PFSK-1 (cell line): ENCODE data around the gene CCDC70.

Source experiments
- FOXP2 ChIP-seq: optimal IDR thresholded peaks from 2 replicates; pipeline ENCODE3; 2011; ENCODE audit warnings: borderline replicate concordance, control low read depth, inconsistent platforms; ENCODE audit not compliant: insufficient read depth; ENCODE audit errors: extremely low read length, extremely low read depth
- POLR2AphosphoS5 ChIP-seq: IDR thresholded peaks from 2 replicates; pipeline ENCODE4 v1.6.1; 2012; ENCODE audit warnings: low read depth, mild to moderate bottlenecking, control low read depth, low read length, moderate library complexity
- REST ChIP-seq, 2 experiments: IDR thresholded peaks; 2 replicates each; pipeline versions ENCODE4 v1.6.1 to v1.8.0; 2011 to 2012; ENCODE audit warnings: low read depth in 2 of 2, low read length in 2 of 2, control low read depth in 1 of 2, inconsistent platforms in 1 of 2, mild to moderate bottlenecking in 1 of 2, moderate library complexity in 1 of 2; ENCODE audit not compliant: insufficient read depth in 1 of 2
- SIN3A ChIP-seq: IDR thresholded peaks from 2 replicates; pipeline ENCODE4 v1.6.1; 2012; ENCODE audit warnings: mild to moderate bottlenecking, low read length, moderate library complexity, borderline replicate concordance; ENCODE audit not compliant: insufficient read depth
- TAF1 ChIP-seq: IDR thresholded peaks from 2 replicates; pipeline ENCODE4 v1.6.1; 2012; ENCODE audit warnings: low read length, control low read depth, borderline replicate concordance; ENCODE audit not compliant: insufficient read depth

The CCDC70 gene

GRCh38 chr13:51873117-51873798 is 11.5 kb downstream of the CCDC70 start:
- TF ChIP-seq POLR2AphosphoS5 (no peak), SIN3A (no peak)

- TF ChIP-seq TAF1 (no peak), FOXP2 (no peak), POLR2AphosphoS5 (no peak), REST (IDR thresholded peaks at IDR 0.05; ENCODE audit: insufficient read depth in 1 of 2, low read depth in 2 of 2, low read length in 2 of 2) (no peak), SIN3A (no peak)
Observed at GRCh38 chr13:51873837-51874236, 12.1 kb downstream of the CCDC70 start.

GRCh38 chr13:51874651-51875050 is 12.9 kb downstream of the CCDC70 start:
- no peak for TF ChIP-seq POLR2AphosphoS5
- no peak for TF ChIP-seq REST (IDR thresholded peaks at IDR 0.05; ENCODE audit: insufficient read depth in 1 of 2, low read depth in 2 of 2, low read length in 2 of 2)
- TF ChIP-seq TAF1 = no peak
- TF ChIP-seq FOXP2 = no peak
- no peak for TF ChIP-seq SIN3A

GRCh38 chr13:51879133-51879532 is 17.4 kb downstream of the CCDC70 start:
- TF ChIP-seq TAF1 = no peak
- no peak for TF ChIP-seq POLR2AphosphoS5
- no peak for TF ChIP-seq REST (IDR thresholded peaks at IDR 0.05; ENCODE audit: insufficient read depth in 1 of 2, low read depth in 2 of 2, low read length in 2 of 2)
- TF ChIP-seq SIN3A = no peak
- TF ChIP-seq FOXP2 = no peak

- TF ChIP-seq SIN3A (no peak), TAF1 (no peak), FOXP2 (no peak), POLR2AphosphoS5 (no peak), REST (IDR thresholded peaks at IDR 0.05; ENCODE audit: insufficient read depth in 1 of 2, low read depth in 2 of 2, low read length in 2 of 2) (no peak)
Observed at GRCh38 chr13:51881296-51881695, 19.5 kb downstream of the CCDC70 start.
